Activated CD4-positive, alpha-beta T cell treated with anti-CD3 and anti-CD28 coated beads for 4 hours (primary cell): ENCODE measurements around the gene TBRG4.

Experiments
- DNase-seq, 2 donors: peaks; one replicate each; pipeline ENCODE4 v3.0.0-alpha.2; 2020

TBRG4 gene

GRCh38 chr7:45073031-45073785, 38.3 kb downstream of the TBRG4 start:
- DNase-seq: no peak

GRCh38 chr7:45072131-45073030, 39.1 kb downstream of the TBRG4 start:
- no peak for DNase-seq

GRCh38 chr7:45071528-45071927, 40.0 kb downstream of the TBRG4 start:
- DNase-seq: no peak

GRCh38 chr7:45070254-45070642, 41.2 kb downstream of the TBRG4 start:
- no peak for DNase-seq

- DNase-seq: no peak
Measured at GRCh38 chr7:45069444-45070253, 41.8 kb downstream of the TBRG4 start.

GRCh38 chr7:45068236-45069023, 43.1 kb downstream of the TBRG4 start:
- DNase-seq: no peak

- no peak for DNase-seq
Measured at GRCh38 chr7:45067582-45067981, 43.9 kb downstream of the TBRG4 start.

GRCh38 chr7:45066409-45066808, 45.1 kb downstream of the TBRG4 start:
- no peak for DNase-seq

GRCh38 chr7:45065031-45065995, 46.2 kb downstream of the TBRG4 start:
- no peak for DNase-seq

- no peak for DNase-seq
Measured at GRCh38 chr7:45064047-45064725, 47.3 kb downstream of the TBRG4 start.

- DNase-seq: no peak
Measured at GRCh38 chr7:45061806-45062425, 49.6 kb downstream of the TBRG4 start.

- no peak for DNase-seq
Measured at GRCh38 chr7:45061352-45061751, 50.1 kb downstream of the TBRG4 start.

GRCh38 chr7:45060295-45060694, 51.2 kb downstream of the TBRG4 start:
- no peak for DNase-seq

- DNase-seq: no peak
Measured at GRCh38 chr7:45057878-45058277, 53.6 kb downstream of the TBRG4 start.

- DNase-seq: no peak
Measured at GRCh38 chr7:45055594-45056219, 55.8 kb downstream of the TBRG4 start.

- no peak for DNase-seq
Measured at GRCh38 chr7:45055016-45055415, 56.5 kb downstream of the TBRG4 start.

- no peak for DNase-seq
Measured at GRCh38 chr7:45054442-45054841, 57.1 kb downstream of the TBRG4 start.

- DNase-seq: no peak
Measured at GRCh38 chr7:45053941-45054340, 57.6 kb downstream of the TBRG4 start.

- DNase-seq: no peak
Measured at GRCh38 chr7:45053401-45053800, 58.1 kb downstream of the TBRG4 start.

GRCh38 chr7:45052011-45052410, 59.5 kb downstream of the TBRG4 start:
- no peak for DNase-seq
